ENCODE results near the gene KRTAP10-7.
A peak's percentile ranks its signal among the peaks of the same experiment; 100 is the strongest.

KRTAP10-7 gene

DNA sequence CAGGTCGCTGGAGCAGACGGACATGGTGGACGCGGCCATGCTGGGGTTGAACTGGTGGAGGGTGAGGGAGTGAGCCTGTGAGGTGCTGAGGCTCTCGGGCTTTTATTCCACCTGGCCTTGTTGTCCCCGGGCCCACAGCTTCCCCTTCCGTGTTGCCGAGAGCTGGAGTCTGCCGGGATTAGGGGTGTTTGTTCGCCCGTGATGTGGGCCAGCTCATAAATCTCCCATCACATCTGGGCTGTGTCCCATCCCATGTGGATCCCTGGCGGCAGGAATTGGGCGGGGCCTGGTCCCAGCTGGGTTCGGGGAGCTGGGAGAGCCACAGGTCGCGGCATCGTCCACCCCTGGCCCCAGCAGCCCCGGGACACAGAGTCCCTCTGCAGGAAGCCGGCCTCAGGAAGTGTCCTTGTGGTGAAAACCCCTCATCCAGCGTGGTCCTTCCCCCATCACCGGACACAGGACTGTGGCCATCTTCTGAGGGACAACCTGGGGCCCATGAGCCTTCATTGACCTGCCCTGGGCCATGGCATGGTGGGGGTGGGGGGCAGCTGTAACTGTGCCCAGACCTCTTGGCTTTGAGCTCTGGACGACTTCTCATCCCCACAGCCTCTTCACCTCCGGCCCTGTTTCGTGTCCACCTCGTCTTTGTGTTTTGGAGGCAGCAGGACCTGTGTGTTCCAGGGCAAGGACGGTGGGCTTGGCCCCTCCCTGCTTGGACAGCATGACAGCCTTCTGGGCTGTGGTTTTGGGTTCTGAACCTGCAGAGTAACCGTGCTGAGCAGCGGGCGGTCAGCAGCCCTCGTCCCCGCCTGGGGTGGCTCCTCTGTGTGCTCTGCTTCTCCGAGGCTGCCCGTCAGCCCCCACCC is 7.7 kb upstream of the KRTAP10-7 start, which contains the start of gene KRTAP10-6:
KRTAP10-6 (minus strand) TSS at position 60 of the 866 bp plus-strand sequence; CDS start at position 39, 21 bp downstream.
- no peak for TF ChIP-seq CTCF (IDR thresholded peaks at IDR 0.05; ENCODE audit: borderline replicate concordance, control extremely low read depth, extremely low read depth, insufficient read depth, missing control alignments)
- peak; percentile 27 for DNase-seq (ENCODE audit: low spot score)
- in situ Hi-C loops (cut with MboI; ENCODE audit: low sequenced_read_pairs, unreplicated experiment), result no loop called here

- TF ChIP-seq CTCF (IDR thresholded peaks at IDR 0.05; ENCODE audit: borderline replicate concordance, control extremely low read depth, extremely low read depth, insufficient read depth, missing control alignments), result no peak
- in situ Hi-C loops (cut with MboI; ENCODE audit: low sequenced_read_pairs, unreplicated experiment), result no loop called here
- DNase-seq (ENCODE audit: low spot score), result no peak
These were observed 6.6 kb upstream of the KRTAP10-7 start for GRCh38 chr21:44593598-44594405.

- in situ Hi-C loops (cut with MboI; ENCODE audit: low sequenced_read_pairs, unreplicated experiment), result no loop called here
These were observed 5.9 kb upstream of the KRTAP10-7 start for GRCh38 chr21:44594406-44594916.

DNA sequence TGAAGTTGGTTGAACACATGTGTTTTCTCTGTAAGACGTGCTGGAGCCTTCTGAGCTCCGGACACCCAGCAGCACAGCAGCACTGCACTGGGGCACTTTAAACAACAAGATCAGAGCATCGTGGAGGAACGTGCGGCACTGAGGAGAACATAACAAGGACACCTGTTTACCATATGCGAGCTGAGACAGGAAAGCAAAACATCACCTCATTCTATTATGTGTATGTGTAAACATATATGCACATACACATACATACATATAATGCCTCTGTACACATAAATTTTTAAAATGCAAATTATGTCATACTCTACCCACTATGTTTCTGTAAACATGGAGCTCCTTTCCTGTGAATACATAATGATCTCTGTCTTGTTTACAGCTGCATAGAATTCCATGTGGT is 4.9 kb upstream of the KRTAP10-7 start:
- in situ Hi-C loops (cut with MboI; ENCODE audit: low sequenced_read_pairs, unreplicated experiment), result no loop called here
- TF ChIP-seq CTCF (IDR thresholded peaks at IDR 0.05; ENCODE audit: borderline replicate concordance, control extremely low read depth, extremely low read depth, insufficient read depth, missing control alignments), result no peak
- DNase-seq (ENCODE audit: low spot score), result no peak

More at GRCh38 chr21:44594406-44594916, 5.9 kb upstream of the KRTAP10-7 start:
- no peak for DNase-seq (ENCODE audit: low spot score)
- TF ChIP-seq CTCF (IDR thresholded peaks at IDR 0.05; ENCODE audit: borderline replicate concordance, control extremely low read depth, extremely low read depth, insufficient read depth, missing control alignments), result no peak

GRCh38 chr21:44596068-44596725 is 4.2 kb upstream of the KRTAP10-7 start:
- TF ChIP-seq CTCF (IDR thresholded peaks at IDR 0.05; ENCODE audit: borderline replicate concordance, control extremely low read depth, extremely low read depth, insufficient read depth, missing control alignments), result no peak
- DNase-seq (ENCODE audit: low spot score), result no peak
- in situ Hi-C loops (cut with MboI; ENCODE audit: low sequenced_read_pairs, unreplicated experiment), result no loop called here

GRCh38 chr21:44598061-44598460 is 2.3 kb upstream of the KRTAP10-7 start:
- in situ Hi-C loops (cut with MboI; ENCODE audit: low sequenced_read_pairs, unreplicated experiment), result no loop called here
- TF ChIP-seq CTCF (IDR thresholded peaks at IDR 0.05; ENCODE audit: borderline replicate concordance, control extremely low read depth, extremely low read depth, insufficient read depth, missing control alignments), result no peak
- no peak for DNase-seq (ENCODE audit: low spot score)

Measured in GM13976 (cell line).